KMS-11 (cell line): Measurements from ENCODE around the gene KRTAP10-10.
"Not testable (repeated sequence)": the region's sequence is repeated elsewhere in the genome, so short reads cannot be mapped to it uniquely, and the experiment has no call there.

ENCODE experiments used
- H2AFZ ChIP-seq: fragments of 200-600 bp; sonication (generic); 2 replicates; pipeline ENCODE4 v1.6.1; 2016; ENCODE audit warnings: antibody characterized with exemption, mixed run types, low read depth
- H3K27ac ChIP-seq: fragments of 200-600 bp; sonication (generic); 2 replicates; pipeline ENCODE4 v1.6.1; 2016; ENCODE audit warnings: mild to moderate bottlenecking, mixed run types
- H3K27me3 ChIP-seq: fragments of 200-600 bp; sonication (generic); 2 replicates; pipeline ENCODE4 v1.6.1; 2017; ENCODE audit warnings: mild to moderate bottlenecking, low read depth, mixed run types, moderate library complexity; ENCODE audit not compliant: insufficient read depth
- H3K36me3 ChIP-seq: fragments of 200-600 bp; sonication (generic); 2 replicates; pipeline ENCODE4 v1.6.1; 2017; ENCODE audit warnings: mild to moderate bottlenecking, mixed run types; ENCODE audit not compliant: insufficient read depth
- H3K4me1 ChIP-seq: fragments of 200-600 bp; sonication (generic); 2 replicates; pipeline ENCODE4 v1.6.1; 2016; ENCODE audit warnings: mild to moderate bottlenecking, low read depth, mixed run types; ENCODE audit not compliant: poor library complexity, severe bottlenecking
- H3K4me2 ChIP-seq: fragments of 200-600 bp; sonication (generic); 2 replicates; pipeline ENCODE4 v1.7.0; 2016; ENCODE audit warnings: mild to moderate bottlenecking, mixed run types
- H3K4me3 ChIP-seq: fragments of 200-600 bp; sonication (generic); IDR thresholded peaks from 2 replicates; pipeline ENCODE4 v1.6.1; 2017; ENCODE audit warnings: low read depth, low read length, mixed read lengths; ENCODE audit not compliant: insufficient read depth
- H3K79me2 ChIP-seq: fragments of 200-600 bp; sonication (generic); 2 replicates; pipeline ENCODE4 v1.6.1; 2016; ENCODE audit warnings: low read depth, mixed run types; ENCODE audit not compliant: insufficient read depth
- H3K9ac ChIP-seq: fragments of 200-600 bp; sonication (generic); 2 replicates; pipeline ENCODE4 v1.6.1; 2016; ENCODE audit warnings: mild to moderate bottlenecking, mixed run types
- H4K20me1 ChIP-seq: fragments of 200-600 bp; sonication (generic); 2 replicates; pipeline ENCODE4 v1.6.1; 2016; ENCODE audit warnings: mild to moderate bottlenecking, mixed run types; ENCODE audit not compliant: insufficient read depth
- TF ChIP-seq, protein P1 (sequence below): fragments of 200-600 bp; sonication (generic); conservative IDR thresholded peaks from 2 replicates; pipeline ENCODE4 v1.6.1; 2017; ENCODE audit warnings: low read depth, mild to moderate bottlenecking, antibody characterized with exemption, low read length, moderate library complexity, mixed read lengths

Gene KRTAP10-10

DNA sequence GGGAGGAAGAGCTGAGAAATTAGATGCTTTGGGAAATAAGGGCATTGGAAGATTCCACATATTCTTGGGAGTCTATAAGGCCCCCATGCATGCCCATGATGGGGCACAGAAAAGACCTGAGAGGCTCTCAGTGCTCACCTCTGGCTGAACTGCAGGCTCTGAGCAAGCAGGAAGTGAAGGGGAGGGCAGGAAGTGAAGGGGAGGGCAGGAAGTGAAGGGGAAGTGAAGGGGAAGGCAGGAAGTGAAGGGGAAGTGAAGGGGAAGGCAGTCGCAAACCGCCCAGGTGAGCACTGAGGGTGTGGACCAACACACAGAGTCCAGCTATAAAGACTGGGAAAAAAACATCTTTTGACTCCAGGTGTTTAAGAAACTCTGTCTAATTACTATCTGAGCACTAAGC, 6.7 kb upstream of the KRTAP10-10 start:
- Histone ChIP-seq H4K20me1 (no peaks in the 10 kb centered on the region), H2AFZ (no peak overlapping the region), H3K79me2 (no peaks in the 10 kb centered on the region), H3K4me1 (no peaks in the 10 kb centered on the region), H3K9ac (no peak overlapping the region), H3K36me3 (no peaks in the 10 kb centered on the region), H3K27me3 (peaks cover 7% of the 10 kb centered on the region; the same call in 1 of the 2 replicates), H3K27ac (no peak overlapping the region), H3K4me3 (no peak overlapping the region), H3K4me2 (no peak overlapping the region)
- TF ChIP-seq, protein P1, sequence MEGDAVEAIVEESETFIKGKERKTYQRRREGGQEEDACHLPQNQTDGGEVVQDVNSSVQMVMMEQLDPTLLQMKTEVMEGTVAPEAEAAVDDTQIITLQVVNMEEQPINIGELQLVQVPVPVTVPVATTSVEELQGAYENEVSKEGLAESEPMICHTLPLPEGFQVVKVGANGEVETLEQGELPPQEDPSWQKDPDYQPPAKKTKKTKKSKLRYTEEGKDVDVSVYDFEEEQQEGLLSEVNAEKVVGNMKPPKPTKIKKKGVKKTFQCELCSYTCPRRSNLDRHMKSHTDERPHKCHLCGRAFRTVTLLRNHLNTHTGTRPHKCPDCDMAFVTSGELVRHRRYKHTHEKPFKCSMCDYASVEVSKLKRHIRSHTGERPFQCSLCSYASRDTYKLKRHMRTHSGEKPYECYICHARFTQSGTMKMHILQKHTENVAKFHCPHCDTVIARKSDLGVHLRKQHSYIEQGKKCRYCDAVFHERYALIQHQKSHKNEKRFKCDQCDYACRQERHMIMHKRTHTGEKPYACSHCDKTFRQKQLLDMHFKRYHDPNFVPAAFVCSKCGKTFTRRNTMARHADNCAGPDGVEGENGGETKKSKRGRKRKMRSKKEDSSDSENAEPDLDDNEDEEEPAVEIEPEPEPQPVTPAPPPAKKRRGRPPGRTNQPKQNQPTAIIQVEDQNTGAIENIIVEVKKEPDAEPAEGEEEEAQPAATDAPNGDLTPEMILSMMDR, result no peak

GRCh38 chr21:44632067-44632466, 5.1 kb upstream of the KRTAP10-10 start:
- Histone ChIP-seq H3K27ac (no peak overlapping the region), H4K20me1 (no peaks in the 10 kb centered on the region), H3K4me3 (no peak overlapping the region), H2AFZ (no peak overlapping the region), H3K79me2 (no peaks in the 10 kb centered on the region), H3K9ac (no peak overlapping the region), H3K27me3 (peaks cover 12% of the 10 kb centered on the region; the same call in 1 of the 2 replicates), H3K4me2 (no peak overlapping the region), H3K4me1 (no peaks in the 10 kb centered on the region), H3K36me3 (no peaks in the 10 kb centered on the region)
- TF ChIP-seq, protein P1, result no peak

DNA sequence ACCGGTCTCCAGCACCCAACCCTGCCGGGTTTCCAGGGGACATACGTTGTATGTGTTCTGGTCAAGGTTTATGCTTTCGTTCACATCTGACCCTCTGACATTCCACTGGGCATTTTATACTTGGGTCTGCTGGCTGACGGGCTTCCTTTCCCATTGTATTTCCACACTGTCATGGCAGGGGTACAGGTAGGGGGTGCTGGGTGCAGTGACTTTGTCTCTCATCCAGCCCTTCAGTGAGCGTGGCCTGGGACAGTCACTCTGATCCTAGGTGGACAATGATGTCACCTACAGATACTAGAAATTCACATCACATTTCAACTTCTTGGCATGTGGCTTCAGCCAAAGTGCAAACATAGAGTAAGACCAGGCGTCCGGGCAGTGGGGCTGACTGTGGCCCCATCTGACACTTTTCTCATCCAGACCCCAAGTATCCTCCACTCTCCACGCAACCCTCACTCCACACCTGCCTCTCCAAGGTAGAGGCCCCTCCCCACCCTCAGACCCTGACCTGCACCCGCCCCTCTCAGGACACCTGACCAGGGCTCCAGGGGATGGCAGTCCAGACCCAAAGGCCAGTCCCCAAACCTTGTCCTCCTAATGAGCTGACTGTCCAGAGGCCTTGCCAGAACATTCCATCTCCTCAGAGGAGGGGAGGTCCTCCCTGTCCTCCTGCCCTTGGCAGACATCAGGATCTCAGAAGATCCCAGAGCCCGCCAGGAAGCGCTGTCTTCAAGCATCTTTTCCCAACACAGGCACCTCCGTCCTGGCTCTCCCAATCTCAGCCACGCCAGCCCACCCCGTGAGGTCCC, 743 bp upstream of the KRTAP10-10 start:
- Histone ChIP-seq H3K27me3 (peaks cover 15% of the 10 kb centered on the region; the same call in 1 of the 2 replicates), H3K79me2 (no peaks in the 10 kb centered on the region), H2AFZ (no peak overlapping the region), H3K9ac (no peak overlapping the region), H3K27ac (no peak overlapping the region), H3K4me2 (no peak overlapping the region), H4K20me1 (no peaks in the 10 kb centered on the region), H3K4me1 (no peaks in the 10 kb centered on the region), H3K4me3 (no peak overlapping the region), H3K36me3 (no peaks in the 10 kb centered on the region)
- TF ChIP-seq, protein P1, result no peak

GRCh38 chr21:44637851-44638348, 744 bp downstream of the KRTAP10-10 start:
- H3K4me3 ChIP-seq, H3K79me2 ChIP-seq, H3K4me1 ChIP-seq, H3K4me2 ChIP-seq, H2AFZ ChIP-seq, H4K20me1 ChIP-seq, H3K36me3 ChIP-seq, H3K27ac ChIP-seq, H3K9ac ChIP-seq: not testable (repeated sequence)
- peaks cover 28% of the 10 kb centered on the region; the same call in 1 of the 2 replicates for H3K27me3 ChIP-seq

DNA sequence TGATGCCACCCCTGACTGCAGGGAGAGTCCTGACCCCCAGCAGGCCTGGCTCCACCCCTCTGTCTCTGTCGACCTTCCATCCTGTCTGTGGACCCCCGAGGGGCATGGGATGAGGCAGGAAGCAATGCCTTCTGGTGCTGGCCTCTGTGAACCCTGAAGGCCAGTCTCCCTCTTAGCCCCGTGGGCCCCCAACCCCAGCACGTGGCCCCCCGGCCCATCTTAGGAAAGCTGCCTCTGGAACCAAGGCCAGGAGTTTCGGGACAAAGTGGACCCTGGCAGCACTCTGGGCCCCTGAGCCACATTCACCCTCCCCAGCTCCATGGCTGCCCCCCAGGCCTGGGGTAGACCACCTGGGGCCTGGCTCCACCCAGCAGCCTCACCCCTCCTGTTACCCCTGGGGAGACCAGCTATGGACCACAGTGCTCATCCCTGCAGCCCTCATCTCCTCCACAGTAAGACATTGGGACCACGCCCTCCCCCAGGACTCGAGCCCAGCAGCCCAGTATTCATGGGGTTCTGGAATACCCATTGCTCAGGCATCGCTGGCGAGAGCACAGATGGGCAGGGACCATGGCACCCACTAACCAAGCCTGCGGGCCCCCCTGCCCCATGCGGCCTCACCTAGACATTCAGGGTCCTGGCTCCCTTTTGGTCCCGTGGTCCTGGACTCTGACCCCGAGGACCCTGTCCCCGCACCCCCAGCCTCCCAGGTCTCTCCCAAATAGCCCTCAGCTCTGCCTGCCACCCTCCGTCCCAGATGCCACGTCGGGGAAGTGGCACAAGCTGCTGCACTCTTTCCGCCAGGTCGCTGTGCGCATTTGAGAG, 1.6 kb downstream of the KRTAP10-10 start:
- not testable (repeated sequence) for H4K20me1 ChIP-seq, H2AFZ ChIP-seq

More for the DNA sequence above, 1.6 kb downstream of the KRTAP10-10 start:
- H3K27me3 ChIP-seq, result peaks cover 36% of the 10 kb centered on the region; the same call in 1 of the 2 replicates
- H3K4me3 ChIP-seq, H3K27ac ChIP-seq, H3K4me2 ChIP-seq, H3K9ac ChIP-seq, H3K36me3 ChIP-seq, H3K4me1 ChIP-seq, H3K79me2 ChIP-seq: not testable (repeated sequence)
